GM18907 (cell line): Measurements from ENCODE around the gene OPN4.

Source experiments
- ATAC-seq: cut with Tn5 transposase; IDR thresholded peaks from one replicate; pipeline ENCODE4 v1.9.1; 2021; ENCODE audit warnings: mild to moderate bottlenecking, moderate library complexity; ENCODE audit not compliant: unreplicated experiment

The OPN4 gene

DNA sequence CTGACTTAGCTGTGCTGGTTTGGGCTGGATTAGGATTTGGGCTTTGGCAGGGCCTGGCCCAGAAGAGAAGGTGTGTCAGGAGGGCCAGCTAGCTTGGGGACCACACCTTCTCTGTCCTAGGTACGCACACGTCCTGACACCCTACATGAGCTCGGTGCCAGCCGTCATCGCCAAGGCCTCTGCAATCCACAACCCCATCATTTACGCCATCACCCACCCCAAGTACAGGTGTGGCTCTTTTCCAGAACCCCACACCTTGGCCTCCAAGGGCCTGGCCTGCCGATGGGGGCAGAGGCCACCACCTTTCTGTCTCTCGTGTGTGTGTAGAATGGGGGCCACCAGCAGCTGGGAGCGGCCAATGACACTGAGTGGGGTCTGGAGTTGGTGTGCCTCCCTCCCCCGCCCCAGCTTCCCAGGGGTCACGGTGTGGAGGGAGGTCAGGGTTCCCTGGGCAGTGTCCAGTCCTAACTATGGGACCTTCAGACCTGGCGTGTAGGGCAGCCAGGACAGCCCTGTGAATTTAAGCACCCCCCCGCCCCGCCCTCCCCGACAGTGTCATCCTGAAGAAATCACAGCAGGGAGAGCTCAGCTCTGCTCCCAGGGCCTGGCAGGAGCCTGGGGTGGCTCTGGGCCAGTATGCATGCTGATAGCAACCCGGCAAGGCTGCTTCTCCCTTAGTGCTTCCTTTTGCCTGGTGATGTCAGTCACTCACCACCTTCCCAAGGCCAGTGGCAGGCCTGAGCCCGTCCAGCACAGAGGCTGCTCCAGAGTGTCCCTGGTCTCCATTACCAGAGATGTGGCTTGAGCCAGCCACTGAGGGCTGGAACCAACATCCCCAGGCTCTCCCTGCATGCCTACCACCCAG lies 7.0 kb downstream of the OPN4 start:
- no peak for ATAC-seq

DNA sequence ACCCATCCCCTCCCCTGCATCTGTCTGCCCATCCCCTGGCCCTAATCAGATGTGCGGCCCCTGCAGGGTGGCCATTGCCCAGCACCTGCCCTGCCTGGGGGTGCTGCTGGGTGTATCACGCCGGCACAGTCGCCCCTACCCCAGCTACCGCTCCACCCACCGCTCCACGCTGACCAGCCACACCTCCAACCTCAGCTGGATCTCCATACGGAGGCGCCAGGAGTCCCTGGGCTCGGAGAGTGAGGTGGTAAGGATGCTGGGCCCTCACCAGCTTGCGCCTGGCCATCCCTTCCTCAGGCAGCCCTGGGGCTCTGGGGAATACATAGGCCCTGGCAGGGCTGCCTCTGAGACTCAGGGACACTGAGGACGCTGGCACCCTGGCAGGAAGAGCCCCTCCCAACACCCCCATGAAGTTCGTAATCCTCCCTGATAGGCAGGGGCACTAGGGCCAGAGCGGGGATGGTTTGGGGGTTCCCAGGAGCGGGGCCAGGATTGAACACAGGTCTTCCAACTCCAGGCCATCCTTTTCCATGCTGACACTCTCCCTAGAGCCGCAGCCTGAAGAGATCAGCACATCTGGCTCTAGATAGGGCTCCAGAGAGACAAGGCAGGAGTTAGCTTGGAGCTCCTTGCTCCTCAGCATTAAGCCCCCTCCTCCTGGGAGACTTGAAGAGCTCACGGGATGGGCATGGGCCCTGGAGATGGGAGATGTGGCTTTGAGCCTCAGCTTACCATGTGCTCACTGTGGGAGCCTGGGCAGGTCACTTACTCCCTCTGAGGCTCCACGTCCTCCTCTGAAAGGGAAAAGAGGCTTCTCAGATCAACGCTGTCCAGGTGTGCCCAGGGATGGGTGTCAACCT lies 8.1 kb downstream of the OPN4 start:
- no peak for ATAC-seq

- ATAC-seq: no peak
Measured at GRCh38 chr10:86663046-86663345, 8.6 kb downstream of the OPN4 start.

DNA sequence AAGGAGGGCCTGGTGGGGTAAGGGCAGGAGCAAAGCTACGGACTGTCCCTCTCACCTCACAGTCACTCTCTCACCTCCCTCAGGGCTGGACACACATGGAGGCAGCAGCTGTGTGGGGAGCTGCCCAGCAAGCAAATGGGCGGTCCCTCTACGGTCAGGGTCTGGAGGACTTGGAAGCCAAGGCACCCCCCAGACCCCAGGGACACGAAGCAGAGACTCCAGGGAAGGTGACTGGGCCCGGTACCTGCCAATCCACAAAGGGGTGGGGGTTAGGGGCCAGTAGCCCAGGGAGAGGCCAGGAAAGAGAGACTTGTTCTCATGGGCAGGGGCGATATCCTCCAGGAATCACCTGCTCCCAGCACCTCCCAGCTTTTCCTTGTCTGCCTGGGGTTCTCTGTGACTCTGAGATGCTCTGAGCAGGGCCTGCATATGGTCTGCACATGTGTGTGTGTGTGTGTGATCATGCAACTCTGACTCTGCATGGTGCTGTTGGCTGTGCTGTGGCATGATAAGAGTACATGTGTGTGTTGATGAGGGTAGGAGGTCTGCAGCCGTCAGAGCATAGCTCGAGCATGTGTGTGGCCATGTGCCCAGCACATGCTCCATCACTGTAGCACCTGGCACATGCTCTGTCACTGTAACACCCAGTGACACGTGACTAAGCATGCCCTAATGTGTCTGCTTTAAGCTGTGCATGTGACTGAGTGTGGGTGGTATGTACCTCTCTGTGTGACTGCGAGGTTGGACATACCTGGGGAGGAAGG lies 9.4 kb downstream of the OPN4 start:
- ATAC-seq: no peak

- ATAC-seq: no peak
Measured at GRCh38 chr10:86664341-86665217, 10.2 kb downstream of the OPN4 start.

DNA sequence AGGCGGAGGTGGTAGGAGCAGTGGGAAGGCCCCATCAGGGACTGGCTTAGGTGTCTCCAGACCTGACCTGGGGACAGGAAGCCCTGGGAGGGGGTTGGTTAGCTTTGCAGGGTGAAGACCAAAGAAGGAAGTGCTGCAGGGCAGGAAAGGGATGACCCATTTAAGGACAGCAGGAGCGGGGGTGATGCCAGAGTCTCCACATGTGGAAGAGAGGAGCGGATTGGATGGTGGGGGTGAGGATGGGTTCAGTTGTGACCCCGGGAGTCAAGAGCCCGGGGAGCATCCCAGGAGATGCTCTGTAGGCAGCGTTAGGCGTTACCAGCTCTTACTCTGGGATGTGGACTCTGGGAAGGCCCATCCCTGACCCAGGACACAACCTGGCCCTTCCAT lies 10.9 kb downstream of the OPN4 start:
- no peak for ATAC-seq

DNA sequence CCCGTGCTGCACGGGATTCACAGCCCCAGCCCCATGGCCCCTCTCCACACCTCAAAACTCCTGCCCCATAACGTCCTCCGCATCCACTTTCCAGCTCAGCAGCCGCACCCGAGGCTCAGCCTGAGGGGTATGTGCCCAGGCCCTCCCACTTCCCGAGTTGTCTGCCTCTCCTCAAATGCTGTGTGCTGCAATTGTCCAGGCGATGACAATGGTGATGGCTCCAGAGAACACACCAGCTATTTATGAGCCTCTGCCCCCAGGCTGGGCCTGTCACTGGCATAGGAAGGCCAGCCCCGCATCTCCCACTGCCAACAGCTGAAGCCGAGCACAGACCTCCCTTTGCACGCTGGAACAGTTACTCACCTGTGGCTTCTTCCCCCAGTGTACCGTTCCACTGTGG lies 11.5 kb downstream of the OPN4 start:
- ATAC-seq: no peak

GRCh38 chr10:86666538-86666937 lies 12.2 kb downstream of the OPN4 start:
- ATAC-seq: no peak

- no peak for ATAC-seq
Measured at GRCh38 chr10:86667421-86668181, 13.3 kb downstream of the OPN4 start.

DNA sequence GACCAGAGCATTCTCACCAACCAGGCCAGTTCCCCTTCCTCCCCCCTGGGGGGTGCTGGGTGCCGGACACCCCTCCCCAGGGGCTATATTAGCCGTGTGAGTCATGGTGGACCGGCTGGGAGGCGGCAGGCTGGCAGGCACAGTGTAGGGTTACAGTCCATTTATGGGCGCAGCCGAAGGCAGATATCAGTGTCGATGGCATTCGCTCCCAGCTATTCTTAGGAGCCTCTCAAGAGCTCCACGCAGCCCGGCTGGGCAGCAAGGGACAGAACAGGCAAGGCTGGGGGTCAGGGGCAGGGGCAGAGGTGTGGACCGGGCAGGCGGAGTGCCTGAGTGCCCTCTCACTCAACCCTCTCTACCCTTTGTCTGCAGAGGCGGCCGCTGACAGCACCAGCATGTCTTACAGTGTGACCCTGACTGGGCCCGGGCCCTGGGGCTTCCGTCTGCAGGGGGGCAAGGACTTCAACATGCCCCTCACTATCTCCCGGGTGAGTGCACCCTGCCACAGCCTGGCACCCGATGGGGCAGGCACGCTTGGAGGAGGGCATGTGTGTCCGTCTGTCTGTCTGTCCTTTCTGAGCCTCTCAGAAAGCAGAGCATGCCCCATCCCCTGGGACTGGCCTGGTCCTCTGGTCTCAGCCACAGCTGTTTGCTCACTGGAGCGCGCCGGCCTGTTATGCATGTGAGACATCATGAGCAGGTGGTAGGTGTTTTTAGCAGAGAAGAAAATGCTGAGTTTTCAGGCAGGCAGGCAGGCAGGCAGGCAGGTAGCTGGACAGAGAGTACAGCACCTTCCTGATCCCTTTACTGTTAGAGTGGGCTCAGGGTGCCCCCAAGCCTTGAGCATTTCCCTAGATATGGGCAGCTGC lies 14.2 kb downstream of the OPN4 start, which contains the start of gene LDB3:
TSS of gene LDB3 (plus strand) at position 215 of the 869 bp plus-strand sequence. CDS start at position 396, 181 bp downstream.
- ATAC-seq: peak; percentile 77

DNA sequence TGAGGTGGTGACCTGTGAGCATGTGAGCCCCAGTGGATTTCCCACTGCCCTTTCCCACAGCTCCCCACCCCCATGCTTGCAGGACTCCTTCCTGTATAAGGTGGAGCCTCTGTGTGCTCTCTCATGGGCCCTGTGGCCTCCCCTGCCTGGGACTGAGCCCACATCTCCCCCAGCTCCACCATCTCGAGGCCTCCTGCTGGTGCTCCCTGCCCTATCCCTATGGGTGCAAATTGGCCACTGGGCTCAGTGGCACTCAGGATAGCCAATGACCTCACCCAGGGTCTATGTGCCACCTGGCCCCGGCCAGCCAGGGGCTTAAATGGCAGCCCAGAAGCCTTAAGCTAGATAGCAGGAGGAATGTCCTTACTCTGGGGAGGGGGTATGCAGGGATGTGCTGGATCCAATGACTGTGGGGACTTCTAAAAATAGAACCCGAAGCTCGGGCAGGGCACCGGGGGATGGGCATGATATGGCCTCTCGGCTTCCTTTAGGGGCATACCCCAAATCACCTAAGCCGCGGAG lies 16.0 kb downstream of the OPN4 start:
- ATAC-seq: no peak

GRCh38 chr10:86670876-86671275 lies 16.5 kb downstream of the OPN4 start:
- no peak for ATAC-seq

GRCh38 chr10:86671419-86671818 lies 17.1 kb downstream of the OPN4 start:
- ATAC-seq: no peak

DNA sequence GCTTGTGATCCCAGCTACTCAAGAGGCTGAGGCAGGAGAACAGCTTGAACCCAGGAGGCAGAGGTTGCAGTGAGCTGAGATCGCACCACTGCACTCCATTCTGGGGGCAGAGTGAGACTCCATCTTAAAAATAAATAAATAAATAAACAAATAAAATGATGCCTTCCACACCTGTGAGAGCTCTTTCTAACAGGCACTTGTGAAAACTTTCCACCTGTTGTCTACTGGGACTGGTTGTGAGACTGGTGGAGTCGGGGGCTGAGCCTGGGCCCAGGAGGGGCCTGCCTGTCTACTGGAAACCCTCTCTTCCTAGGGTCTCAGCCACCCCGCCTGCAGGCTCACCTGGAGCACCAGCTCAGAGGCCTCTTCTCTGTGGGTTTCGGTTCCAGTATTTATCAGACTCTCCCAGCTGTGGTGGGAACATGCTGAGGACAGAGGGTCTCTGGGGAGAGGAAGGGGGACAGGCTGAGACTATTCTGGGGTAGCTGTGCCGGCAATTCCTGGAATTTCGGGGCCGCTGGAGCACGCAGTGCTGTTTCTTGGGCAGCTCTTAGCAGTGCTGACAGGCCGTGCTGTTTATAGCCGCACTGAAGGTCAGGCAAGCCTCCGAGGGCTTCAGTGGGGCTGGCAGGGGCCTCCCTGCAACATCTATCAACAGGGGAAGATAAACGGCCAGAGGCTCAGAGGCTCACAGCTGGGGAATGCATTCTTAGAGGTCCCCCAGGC lies 17.8 kb downstream of the OPN4 start:
- no peak for ATAC-seq

DNA sequence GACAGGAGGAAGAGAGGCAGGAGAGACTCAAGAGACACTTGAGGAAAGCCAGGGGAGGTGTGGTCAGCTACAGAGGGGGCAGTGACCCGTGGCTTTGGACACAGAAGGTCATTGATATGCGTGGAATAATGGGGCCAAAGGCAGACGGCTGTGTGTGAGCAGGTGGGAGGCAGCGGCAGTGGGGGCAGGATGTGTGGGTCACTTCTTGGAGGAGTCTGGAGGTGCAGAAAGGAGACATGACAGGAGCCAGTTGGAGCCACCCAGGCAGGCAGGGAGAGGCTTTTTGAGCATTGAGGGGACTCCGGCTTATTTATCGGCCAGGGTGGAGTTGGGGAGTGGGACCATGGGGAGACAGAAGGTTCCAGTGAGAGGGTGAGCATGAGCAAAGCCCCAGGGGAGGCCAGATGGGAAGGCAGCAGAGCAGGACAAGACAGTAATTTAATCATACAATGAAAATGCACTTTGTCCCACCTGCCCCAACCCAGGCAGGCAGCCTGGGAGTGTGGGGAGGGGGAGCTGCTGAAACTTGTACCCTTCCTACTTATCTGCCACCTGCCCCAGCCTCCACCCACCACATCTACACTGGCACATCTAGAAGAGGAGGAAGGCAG lies 19.0 kb downstream of the OPN4 start:
- ATAC-seq: no peak

DNA sequence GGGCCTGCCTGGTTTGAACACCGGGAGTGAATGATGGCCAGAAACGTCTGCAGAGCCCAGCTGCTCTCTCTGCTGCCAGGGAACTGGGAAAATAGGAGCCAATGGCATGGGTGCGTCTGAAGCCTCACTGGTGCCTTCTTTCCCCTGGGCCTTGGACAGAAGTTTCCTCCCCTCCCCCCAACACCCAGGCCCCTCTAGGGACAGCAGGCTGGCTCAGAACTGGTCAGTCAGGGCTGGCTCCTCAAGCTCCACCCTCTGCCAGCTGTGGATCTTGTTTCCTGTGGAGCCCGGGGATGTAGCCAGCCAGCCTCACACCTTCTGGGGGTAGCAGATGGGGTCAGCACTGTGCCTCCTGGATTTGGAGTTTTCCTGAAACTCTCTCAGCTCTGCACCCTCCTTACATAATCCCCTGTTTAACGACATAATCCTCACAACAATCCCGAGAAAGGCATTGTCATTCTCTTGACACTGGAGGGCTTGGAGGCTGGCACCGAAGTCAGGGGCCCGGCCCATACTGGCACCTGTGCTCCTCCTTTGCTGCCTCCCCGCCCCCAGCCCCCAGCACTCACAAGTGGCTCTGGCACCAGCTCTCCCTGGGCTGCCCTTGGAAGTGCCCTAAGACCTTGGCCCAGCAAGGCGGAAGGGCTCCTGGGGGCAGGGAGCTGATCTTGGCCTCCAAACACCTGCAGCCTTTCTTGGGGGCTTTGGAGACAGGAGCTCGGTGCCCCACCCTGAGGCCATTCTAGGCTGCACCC lies 19.7 kb downstream of the OPN4 start:
- ATAC-seq: no peak

DNA sequence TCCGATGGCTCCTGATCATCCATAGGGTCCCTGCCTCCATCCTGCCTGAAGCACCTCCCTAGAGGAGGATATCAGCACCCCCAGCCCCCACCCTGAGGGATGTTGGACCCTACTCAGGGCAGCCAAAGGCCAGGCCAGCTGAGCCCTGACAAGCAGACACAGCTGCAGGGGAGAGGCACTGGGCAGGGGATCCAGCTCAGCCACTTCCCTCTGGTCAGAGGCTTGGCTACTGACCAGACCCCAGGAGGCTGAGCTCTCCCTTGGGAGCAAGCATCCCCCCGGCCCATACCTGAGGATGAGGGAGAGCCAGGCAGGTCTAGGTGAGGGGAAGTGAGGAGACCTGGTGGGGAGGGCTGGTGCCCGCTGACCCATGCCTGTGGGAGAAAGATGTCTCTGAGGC lies 20.6 kb downstream of the OPN4 start:
- ATAC-seq: no peak
